H9 (cell line): ENCODE measurements around the gene PLCH1. TPM values are rescaled to one million over a fixed set of nuclear protein-coding genes. Genes with fewer than 3 reads are reported as not detected.
A peak's percentile ranks its signal among the peaks of the same experiment; 100 is the strongest.

Experiments
- DNase-seq: peaks from one replicate; pipeline ENCODE4 v3.0.0-alpha.2; 2017
- H2AFZ ChIP-seq: one replicate; pipeline ENCODE4 v1.6.1; 2013; ENCODE audit warnings: mild to moderate bottlenecking, low read length, control low read depth, moderate library complexity
- H2AK5ac ChIP-seq: 2 replicates; pipeline ENCODE4 v1.6.1; 2013; ENCODE audit warnings: low read length, control low read depth, mixed read lengths; ENCODE audit not compliant: insufficient read length
- H2BK120ac ChIP-seq: one replicate; pipeline ENCODE4 v1.6.1; 2013; ENCODE audit warnings: low read depth, mild to moderate bottlenecking, low read length, control low read depth, inconsistent platforms; ENCODE audit not compliant: poor library complexity, severe bottlenecking
- H2BK12ac ChIP-seq: 2 replicates; pipeline ENCODE4 v1.6.1; 2013; ENCODE audit warnings: low read length, control low read depth, mixed read lengths, low read depth; ENCODE audit not compliant: insufficient read length
- H2BK15ac ChIP-seq: 2 replicates; pipeline ENCODE4 v1.6.1; 2013; ENCODE audit warnings: low read depth, low read length, control low read depth
- H2BK20ac ChIP-seq: one replicate; pipeline ENCODE4 v1.6.1; 2013; ENCODE audit warnings: low read depth, mild to moderate bottlenecking, low read length, control low read depth, inconsistent platforms; ENCODE audit not compliant: poor library complexity, severe bottlenecking
- H2BK5ac ChIP-seq: 2 replicates; pipeline ENCODE4 v1.6.1; 2013; ENCODE audit warnings: low read length, control low read depth, mixed read lengths; ENCODE audit not compliant: insufficient read length
- H3K14ac ChIP-seq: 2 replicates; pipeline ENCODE4 v1.6.1; 2013; ENCODE audit warnings: low read length, control low read depth; ENCODE audit not compliant: insufficient read depth
- H3K18ac ChIP-seq: 2 replicates; pipeline ENCODE4 v1.6.1; 2013; ENCODE audit warnings: low read depth, mild to moderate bottlenecking, mixed read lengths, low read length, control low read depth; ENCODE audit not compliant: insufficient read length
- H3K23ac ChIP-seq: 2 replicates; pipeline ENCODE4 v1.6.1; 2013; ENCODE audit warnings: low read length, control low read depth, mixed read lengths, low read depth; ENCODE audit not compliant: insufficient read length
- H3K23me2 ChIP-seq: 2 replicates; pipeline ENCODE4 v1.6.1; 2013; ENCODE audit warnings: low read depth, mild to moderate bottlenecking, mixed read lengths, low read length, control low read depth; ENCODE audit not compliant: insufficient read length, poor library complexity, severe bottlenecking
- H3K27ac ChIP-seq: 2 replicates; pipeline ENCODE4 v1.5.1; 2013; ENCODE audit warnings: low read length, control low read depth, mixed read lengths, low read depth; ENCODE audit not compliant: insufficient read length
- H3K27me3 ChIP-seq: 2 replicates; pipeline ENCODE4 v1.6.1; 2013; ENCODE audit warnings: low read length, control low read depth, inconsistent platforms; ENCODE audit not compliant: insufficient read depth
- H3K4ac ChIP-seq: 2 replicates; pipeline ENCODE4 v1.6.1; 2013; ENCODE audit warnings: low read depth, mild to moderate bottlenecking, control low read depth, inconsistent platforms, low read length, moderate library complexity
- H3K4me1 ChIP-seq: 2 replicates; pipeline ENCODE4 v1.6.1; 2013; ENCODE audit warnings: low read length, control low read depth, inconsistent platforms; ENCODE audit not compliant: insufficient read depth
- H3K4me2 ChIP-seq: 2 replicates; pipeline ENCODE4 v1.6.1; 2013; ENCODE audit warnings: low read length, control low read depth, mixed read lengths; ENCODE audit not compliant: insufficient read length, insufficient read depth
- H3K56ac ChIP-seq: 2 replicates; pipeline ENCODE4 v1.6.1; 2013; ENCODE audit warnings: low read depth, mild to moderate bottlenecking, mixed read lengths, low read length, control low read depth; ENCODE audit not compliant: insufficient read length
- H3K79me1 ChIP-seq: 2 replicates; pipeline ENCODE4 v1.6.1; 2013; ENCODE audit warnings: low read depth, mild to moderate bottlenecking, moderate library complexity, low read length, control low read depth, inconsistent platforms; ENCODE audit not compliant: insufficient read depth, poor library complexity, severe bottlenecking
- H3K79me2 ChIP-seq: 2 replicates; pipeline ENCODE4 v1.6.1; 2013; ENCODE audit warnings: low read length, control low read depth, inconsistent platforms; ENCODE audit not compliant: insufficient read depth
- H3K9ac ChIP-seq: 2 replicates; pipeline ENCODE4 v1.6.1; 2013; ENCODE audit warnings: low read length, control low read depth, mixed read lengths; ENCODE audit not compliant: insufficient read length; ENCODE audit errors: extremely low read depth
- H3K9me3 ChIP-seq: one replicate; pipeline ENCODE4 v1.6.1; 2013; ENCODE audit warnings: low read depth, low read length, inconsistent platforms; ENCODE audit not compliant: control insufficient read depth
- H3T11ph ChIP-seq: one replicate; pipeline ENCODE4 v1.6.1; 2013; ENCODE audit warnings: mild to moderate bottlenecking, low read length, control low read depth, inconsistent platforms
- H4K20me1 ChIP-seq: one replicate; pipeline ENCODE4 v1.6.1; 2013; ENCODE audit not compliant: control insufficient read depth, insufficient read length, insufficient read depth
- H4K5ac ChIP-seq: 2 replicates; pipeline ENCODE4 v1.6.1; 2013; ENCODE audit warnings: low read depth, mild to moderate bottlenecking, mixed read lengths, low read length, control low read depth; ENCODE audit not compliant: insufficient read length
- H4K8ac ChIP-seq: replicated peaks from 2 replicates; pipeline ENCODE4 v1.6.1; 2013; ENCODE audit warnings: low read length, control low read depth, mixed read lengths, low read depth; ENCODE audit not compliant: insufficient read length
- H4K91ac ChIP-seq: 2 replicates; pipeline ENCODE4 v1.6.1; 2013; ENCODE audit warnings: low read depth, mild to moderate bottlenecking, moderate library complexity, mixed read lengths, low read length, control low read depth; ENCODE audit not compliant: insufficient read length
- H3K27ac Mint-ChIP-seq, 3 experiments: 2 replicates in 2 of 3; 3 replicates in 1 of 3; pipeline ENCODE4 v1.8.0; 2020 to 2021; ENCODE audit warnings: mixed read lengths in 3 of 3, mild to moderate bottlenecking in 1 of 3, moderate library complexity in 1 of 3
- H3K27me3 Mint-ChIP-seq: 2 replicates; pipeline ENCODE4 v1.8.0; 2021; ENCODE audit warnings: low read depth, mild to moderate bottlenecking, moderate library complexity, mixed read lengths
- H3K36me3 Mint-ChIP-seq, 3 experiments: 2 replicates in 2 of 3; 3 replicates in 1 of 3; pipeline ENCODE4 v1.8.0; 2020 to 2021; ENCODE audit warnings: low read depth in 3 of 3, mixed read lengths in 3 of 3; ENCODE audit not compliant: insufficient read depth in 1 of 3
- H3K4me1 Mint-ChIP-seq, 2 experiments: 2 replicates each; pipeline ENCODE4 v1.8.0; 2020; ENCODE audit warnings: mixed read lengths in 2 of 2
- H3K4me3 Mint-ChIP-seq, 2 experiments: 2 replicates in 1 of 2; 3 replicates in 1 of 2; pipeline ENCODE4 v1.8.0; 2020 to 2021; ENCODE audit warnings: mild to moderate bottlenecking in 2 of 2, mixed read lengths in 2 of 2, moderate library complexity in 1 of 2
- H3K9me3 Mint-ChIP-seq, 2 experiments: 2 replicates in 1 of 2; 3 replicates in 1 of 2; pipeline ENCODE4 v1.8.0; 2020; ENCODE audit warnings: mild to moderate bottlenecking in 2 of 2, mixed read lengths in 2 of 2, moderate library complexity in 1 of 2
- WGBS: extraction: QIAGEN DNeasy Blood & Tissue Kit; methylation state at CpG from one replicate; pipeline ENCODE4 v1.1.7; 2013; ENCODE audit warnings: missing lambda C conversion rate, low lambda C conversion rate, mixed read lengths; ENCODE audit not compliant: insufficient read length; ENCODE audit errors: extremely low coverage; 5-methylcytosine and 5-hydroxymethylcytosine counted together
- total RNA-seq: library from RNA; stranded (reverse); gene quantifications from 2 replicates; pipeline ENCODE4 v1.2.1, GENCODE V29; 2021
- TF ChIP-seq, protein P1 (sequence below): fragments of 200-600 bp; sonication (generic); conservative IDR thresholded peaks from 3 replicates; pipeline ENCODE4 v1.8.0; 2021; ENCODE audit warnings: antibody characterized with exemption, mild to moderate bottlenecking

The PLCH1 gene
- total RNA-seq, 1 experiment from 2014 or later, result 19.0 TPM

DNA sequence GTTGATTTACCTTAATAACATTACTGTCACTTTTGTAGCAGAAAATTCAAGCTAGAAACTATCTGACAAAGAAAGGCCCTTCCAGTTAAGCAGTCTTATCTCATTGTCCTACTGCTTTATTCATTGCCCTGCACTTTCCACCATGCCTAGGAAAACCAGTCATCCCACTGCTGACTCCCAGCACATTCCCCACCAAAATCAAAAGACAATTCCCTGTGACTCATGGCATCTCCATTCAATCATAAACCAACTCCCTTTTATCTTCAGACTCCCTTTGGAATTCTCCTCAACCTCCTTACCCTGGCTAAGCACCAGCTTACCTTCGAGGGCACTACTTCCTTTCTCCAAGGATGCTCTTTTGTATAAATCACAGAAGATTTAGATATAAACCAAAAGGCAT, 184.3 kb downstream of the PLCH1 start:
- Histone ChIP-seq H3K79me2 (no peaks in the 10 kb centered on the region), H2BK12ac (no peak overlapping the region), H3K4ac (no peak overlapping the region), H3K9me3 (no peaks in the 10 kb centered on the region), H3K4me1 (no peaks in the 10 kb centered on the region), H3K27ac (no peak overlapping the region), H3K56ac (no peak overlapping the region), H2BK20ac (no peak overlapping the region), H2BK5ac (no peak overlapping the region), H2BK120ac (no peak overlapping the region), H3K23ac (no peak overlapping the region), H2BK15ac (no peak overlapping the region), H3K27me3 (no peaks in the 10 kb centered on the region), H3K4me2 (no peak overlapping the region), H3K14ac (no peak overlapping the region), H4K20me1 (no peaks in the 10 kb centered on the region), H2AFZ (no peak overlapping the region), H3K9ac (no peak overlapping the region), H2AK5ac (no peak overlapping the region), H3K23me2 (no peaks in the 10 kb centered on the region), H3T11ph (no peak overlapping the region), H3K18ac (no peak overlapping the region), H4K5ac (no peak overlapping the region), H3K79me1 (no peaks in the 10 kb centered on the region), H4K91ac (no peak overlapping the region), H4K8ac (no peak overlapping the region)
- Mint-ChIP-seq H3K36me3 (peaks cover 0 to 9% (median 2%) of the 10 kb centered on the region in 3 experiments; a peak in 4 of 7 replicates), H3K9me3 (no peaks in the 10 kb centered on the region), H3K4me3 (no peak overlapping the region), H3K27ac (peak overlapping the region in 1 of 3 experiments; percentile 6; a peak in 2 of 7 replicates), H3K27me3 (no peaks in the 10 kb centered on the region), H3K4me1 (peaks cover 3 to 5% of the 10 kb centered on the region in 2 experiments; a peak in 3 of 4 replicates)
- DNase-seq, result no peak
- TF ChIP-seq, protein P1, sequence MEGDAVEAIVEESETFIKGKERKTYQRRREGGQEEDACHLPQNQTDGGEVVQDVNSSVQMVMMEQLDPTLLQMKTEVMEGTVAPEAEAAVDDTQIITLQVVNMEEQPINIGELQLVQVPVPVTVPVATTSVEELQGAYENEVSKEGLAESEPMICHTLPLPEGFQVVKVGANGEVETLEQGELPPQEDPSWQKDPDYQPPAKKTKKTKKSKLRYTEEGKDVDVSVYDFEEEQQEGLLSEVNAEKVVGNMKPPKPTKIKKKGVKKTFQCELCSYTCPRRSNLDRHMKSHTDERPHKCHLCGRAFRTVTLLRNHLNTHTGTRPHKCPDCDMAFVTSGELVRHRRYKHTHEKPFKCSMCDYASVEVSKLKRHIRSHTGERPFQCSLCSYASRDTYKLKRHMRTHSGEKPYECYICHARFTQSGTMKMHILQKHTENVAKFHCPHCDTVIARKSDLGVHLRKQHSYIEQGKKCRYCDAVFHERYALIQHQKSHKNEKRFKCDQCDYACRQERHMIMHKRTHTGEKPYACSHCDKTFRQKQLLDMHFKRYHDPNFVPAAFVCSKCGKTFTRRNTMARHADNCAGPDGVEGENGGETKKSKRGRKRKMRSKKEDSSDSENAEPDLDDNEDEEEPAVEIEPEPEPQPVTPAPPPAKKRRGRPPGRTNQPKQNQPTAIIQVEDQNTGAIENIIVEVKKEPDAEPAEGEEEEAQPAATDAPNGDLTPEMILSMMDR, result no peak
- WGBS, result no CpG with 5 or more reads among the region's 1 CpG
